NCI-H748 (cell line): Measurements from ENCODE around the gene NRG3.
A peak's percentile ranks its signal among the peaks of the same experiment; 100 is the strongest.

ENCODE experiments used
- DNase-seq: peaks from one replicate; lab custom pipeline; 2025; ENCODE audit not compliant: unreplicated experiment; lab: John Stamatoyannopoulos, UW

Gene NRG3

GRCh38 chr10:82759050-82759449, 884.1 kb downstream of the NRG3 start:
- peak; percentile 44 for DNase-seq

GRCh38 chr10:82762641-82763040, 887.6 kb downstream of the NRG3 start:
- DNase-seq = peak; percentile 15

DNA sequence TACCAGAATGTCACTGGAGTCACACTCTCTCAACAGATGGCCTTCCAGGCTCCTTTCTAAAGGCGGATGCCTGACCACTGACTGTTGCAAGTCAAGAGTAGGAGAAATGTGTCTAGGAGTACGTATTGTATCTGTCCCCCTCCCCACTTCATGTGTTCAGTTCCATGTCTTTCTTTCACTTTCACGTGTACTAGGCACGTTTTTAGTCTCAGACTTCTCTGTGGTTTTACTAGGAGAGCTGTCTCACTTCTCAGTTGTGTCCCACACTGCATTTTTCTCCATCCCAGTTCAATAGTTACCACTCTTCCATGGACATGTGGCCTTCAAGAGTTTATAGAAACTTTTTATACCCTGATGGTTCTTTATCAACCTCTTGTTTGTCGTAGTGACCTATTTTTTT, 893.0 kb downstream of the NRG3 start:
- DNase-seq = no peak

- no peak for DNase-seq
Observed at GRCh38 chr10:82778908-82779307, 903.9 kb downstream of the NRG3 start.

GRCh38 chr10:82796510-82796909, 921.5 kb downstream of the NRG3 start:
- no peak for DNase-seq

GRCh38 chr10:82801289-82801688, 926.3 kb downstream of the NRG3 start:
- DNase-seq = no peak

DNA sequence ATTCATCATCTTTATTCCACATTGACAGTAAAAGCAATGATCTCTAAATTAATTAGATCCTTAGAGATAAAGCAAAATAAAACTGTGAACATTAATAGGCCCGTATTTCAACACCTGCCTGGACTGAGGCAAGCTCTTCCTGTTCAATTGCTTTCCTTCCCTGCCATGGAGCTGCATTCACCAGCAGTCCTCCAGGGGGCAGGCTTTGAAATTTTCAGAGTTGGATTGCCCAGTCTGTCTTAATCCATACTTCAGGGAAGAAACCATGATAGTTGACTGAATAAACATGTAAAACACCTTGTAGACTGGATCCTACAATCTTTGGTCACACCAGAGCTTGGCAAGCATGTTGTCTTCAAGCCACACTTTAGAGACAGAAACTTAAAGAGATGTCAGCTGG, 936.6 kb downstream of the NRG3 start:
- DNase-seq = peak; percentile 14

DNA sequence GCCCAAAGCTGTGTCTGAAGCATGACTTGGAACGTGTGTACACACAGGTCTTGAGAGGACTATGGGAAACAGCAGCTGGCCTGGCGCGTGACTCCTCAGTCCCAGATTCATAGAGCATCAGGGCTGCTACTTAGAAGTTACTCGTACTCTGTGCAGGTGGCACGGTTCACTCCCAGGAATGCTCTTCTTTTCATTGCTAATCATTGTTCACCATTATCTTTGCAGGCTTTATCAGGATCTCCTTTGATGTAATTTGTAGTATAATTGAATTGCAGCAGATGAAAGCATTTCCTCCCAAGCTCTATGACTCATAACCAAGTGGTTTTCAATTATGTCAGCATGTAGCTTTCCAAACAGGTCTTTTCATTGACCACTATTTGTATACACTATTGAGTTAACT, 938.9 kb downstream of the NRG3 start:
- DNase-seq = peak; percentile 86

GRCh38 chr10:82814635-82815034, 939.6 kb downstream of the NRG3 start:
- no peak for DNase-seq

GRCh38 chr10:82815680-82816079, 940.7 kb downstream of the NRG3 start:
- DNase-seq = peak; percentile 73

DNA sequence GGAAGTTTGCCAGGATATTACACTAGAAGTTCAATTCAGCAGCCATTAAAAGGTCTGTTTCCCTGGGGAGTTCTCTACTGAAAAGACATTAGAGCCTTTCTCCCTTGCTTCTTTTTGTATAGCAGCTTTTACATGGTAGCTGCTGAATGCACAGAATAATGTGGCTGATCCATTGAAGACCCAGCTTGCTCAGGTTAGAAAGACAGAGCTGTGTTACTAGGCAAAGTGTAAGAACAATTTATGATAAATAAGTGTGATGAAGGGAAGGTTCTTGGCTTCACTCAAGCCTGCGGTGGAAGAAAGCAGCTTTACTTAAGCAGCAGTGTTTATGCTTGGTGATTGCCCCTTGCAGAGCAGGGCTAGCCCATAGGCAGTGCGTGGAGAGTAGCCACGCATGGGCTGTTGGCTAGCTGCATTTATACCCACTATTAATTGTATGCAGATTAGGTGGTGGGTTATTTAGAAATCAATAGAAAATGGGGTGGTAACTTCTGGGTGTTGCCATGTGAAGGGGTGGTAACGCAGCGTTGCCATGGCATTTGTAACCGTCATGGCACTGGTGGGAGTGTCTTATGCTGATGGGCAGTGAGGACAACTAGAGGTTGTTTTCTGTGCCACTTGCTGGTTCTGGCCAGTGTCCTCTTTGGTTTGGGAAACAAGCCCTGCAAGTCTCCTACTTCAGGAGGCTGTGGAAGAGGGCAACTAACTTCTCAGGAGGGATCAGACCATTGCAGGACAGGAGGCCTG, 942.9 kb downstream of the NRG3 start:
- DNase-seq = peak; percentile 25

DNA sequence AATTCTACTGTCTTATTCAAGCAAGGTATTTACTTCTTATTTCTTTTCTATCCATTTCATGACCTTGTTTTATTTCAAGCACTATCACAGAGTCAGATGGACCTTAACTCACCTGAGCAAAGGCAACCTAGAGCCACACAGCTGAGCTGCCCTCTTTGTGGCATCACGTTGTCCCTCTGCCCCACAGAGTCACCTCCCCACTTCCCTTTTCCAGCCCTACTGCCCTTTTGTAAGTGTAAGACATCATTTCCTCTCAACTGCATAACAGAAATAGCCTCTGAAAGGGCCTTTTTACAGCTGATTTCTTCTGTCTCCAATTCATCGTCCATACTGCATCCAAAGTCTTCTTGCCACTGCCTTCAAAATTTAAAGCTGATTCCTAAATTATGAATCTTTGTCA, 946.0 kb downstream of the NRG3 start:
- no peak for DNase-seq

DNA sequence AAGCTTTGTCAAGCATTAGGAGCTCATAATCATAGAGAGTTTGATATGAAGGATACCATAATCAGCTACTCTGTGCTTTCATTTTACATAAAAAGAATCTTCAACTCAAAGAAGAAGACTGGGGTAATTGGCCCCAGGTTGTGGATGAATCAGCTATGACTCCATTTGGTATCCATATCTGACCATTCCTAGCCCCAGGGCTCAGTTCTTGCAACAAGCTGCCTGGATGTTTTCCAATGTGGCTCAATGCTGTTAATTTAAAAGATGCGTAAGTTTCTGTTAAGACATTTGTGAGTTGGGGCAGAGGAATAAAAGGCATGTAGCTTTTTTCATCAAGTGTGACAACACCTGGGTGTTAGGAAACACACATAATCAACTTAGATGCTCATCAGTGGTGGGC, 951.1 kb downstream of the NRG3 start:
- no peak for DNase-seq

GRCh38 chr10:82827901-82828300, 952.9 kb downstream of the NRG3 start:
- DNase-seq = no peak

DNA sequence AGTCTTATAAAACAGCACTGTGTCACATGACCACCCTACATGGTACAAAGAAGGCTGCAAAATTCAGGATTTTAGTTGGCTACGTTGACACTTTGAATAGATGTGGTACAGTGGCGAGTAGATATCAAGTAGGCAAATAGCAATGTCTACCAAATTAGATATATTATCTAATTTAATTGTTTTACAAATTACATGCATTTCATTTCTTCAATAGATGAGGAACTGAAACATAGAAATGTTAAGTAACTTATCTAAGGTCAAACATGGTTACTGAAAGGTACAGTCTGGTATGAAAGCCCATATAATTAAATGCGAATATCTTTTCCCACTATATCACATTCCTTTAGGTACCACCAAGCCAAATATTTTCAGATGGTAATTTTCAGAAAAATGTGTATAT, 972.2 kb downstream of the NRG3 start:
- no peak for DNase-seq

GRCh38 chr10:82850191-82850590, 975.2 kb downstream of the NRG3 start:
- DNase-seq = no peak

DNA sequence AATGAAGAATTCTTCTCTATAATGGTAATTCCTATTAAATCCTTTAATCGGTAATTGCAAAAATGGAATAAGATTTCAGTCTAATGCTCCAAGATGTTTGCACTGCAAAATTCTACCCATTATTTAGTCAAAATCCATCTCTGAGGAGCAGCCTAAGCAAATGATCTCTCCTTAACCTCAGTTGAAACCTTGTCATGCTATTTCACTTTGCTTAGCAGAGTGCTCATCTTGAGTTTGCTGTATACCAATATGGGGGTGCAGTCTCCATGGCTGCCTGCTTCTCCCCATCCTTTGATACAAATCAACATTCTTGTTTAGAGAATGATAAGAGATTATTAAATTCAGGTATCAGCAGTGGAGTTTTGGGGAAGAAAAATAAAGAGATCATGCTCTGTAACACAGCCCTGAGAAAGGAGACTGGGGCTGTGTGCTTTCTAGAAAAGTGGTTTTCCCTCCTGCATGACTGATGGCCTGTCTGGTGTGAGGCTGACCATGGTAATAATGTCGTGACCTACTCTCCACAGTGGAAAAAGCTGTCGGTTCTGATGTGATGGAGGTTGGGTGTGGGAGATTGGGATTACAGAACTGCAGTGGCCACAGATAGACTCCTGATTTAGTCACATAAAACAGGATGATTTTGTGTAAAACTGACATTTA, 982.1 kb downstream of the NRG3 start:
- no peak for DNase-seq

DNA sequence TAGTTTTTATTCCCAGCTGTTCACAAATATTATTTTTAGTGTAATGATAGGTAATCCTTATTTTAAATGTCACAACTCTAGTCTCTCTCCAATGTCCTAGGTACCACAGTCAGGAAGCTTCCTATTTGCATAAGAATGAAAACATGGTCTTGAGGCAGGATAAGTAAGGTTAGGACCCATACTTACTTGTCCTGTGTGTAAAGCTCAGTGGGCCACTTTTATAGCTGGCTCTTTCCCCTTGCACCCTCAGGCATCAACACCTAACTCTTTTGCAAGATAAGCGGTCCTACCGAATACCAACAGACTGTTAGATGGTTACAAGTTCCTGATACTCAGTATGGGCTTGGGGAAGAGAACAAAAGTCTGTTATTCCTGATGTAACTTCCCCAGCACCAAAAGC, 986.9 kb downstream of the NRG3 start:
- no peak for DNase-seq

DNA sequence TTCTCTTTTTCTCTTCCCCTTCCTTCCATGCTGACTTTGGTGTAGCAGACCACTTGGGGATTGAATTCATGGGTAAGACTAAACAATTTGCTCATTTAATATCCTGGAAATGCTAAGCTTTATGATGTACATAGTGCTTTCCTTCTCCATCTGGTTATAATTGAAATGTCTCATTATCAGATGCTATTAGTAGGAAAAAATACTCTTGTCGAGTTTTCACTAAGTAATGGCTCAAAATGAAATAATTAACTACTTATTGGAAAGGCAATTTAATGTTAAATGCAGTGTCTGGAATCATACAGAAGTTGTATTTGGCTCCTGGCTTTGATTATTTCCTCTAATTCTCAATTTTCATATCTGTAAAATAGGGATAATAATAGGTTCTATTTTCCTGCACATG, 990.4 kb downstream of the NRG3 start:
- DNase-seq = no peak

DNA sequence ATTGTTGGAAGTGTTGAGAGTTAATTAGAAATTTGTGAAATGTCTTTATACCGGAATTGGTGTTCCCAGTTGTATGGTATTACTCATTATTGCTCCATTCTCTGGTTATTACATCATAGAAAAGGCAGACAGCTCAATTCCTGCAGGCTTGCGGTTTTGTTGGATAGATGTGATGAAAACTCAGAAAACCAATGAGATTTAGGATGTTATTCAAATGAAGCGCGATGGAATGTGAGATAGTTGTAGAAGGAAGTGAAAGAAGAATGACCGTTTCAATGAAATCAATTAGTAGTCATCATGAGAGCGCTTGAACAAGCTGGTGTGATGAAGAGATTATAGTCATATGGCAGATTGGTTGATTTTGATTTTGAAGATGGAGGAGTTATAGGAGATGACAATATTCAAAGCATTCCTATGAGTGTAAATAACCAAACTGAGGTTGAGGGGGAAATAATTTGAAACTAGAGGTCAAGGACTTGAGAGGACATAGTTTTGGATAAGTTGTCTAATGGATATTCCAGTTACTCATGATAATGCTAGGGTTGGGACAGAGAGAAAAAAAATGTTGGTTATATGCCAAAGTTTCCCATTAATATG, 991.5 kb downstream of the NRG3 start:
- no peak for DNase-seq

DNA sequence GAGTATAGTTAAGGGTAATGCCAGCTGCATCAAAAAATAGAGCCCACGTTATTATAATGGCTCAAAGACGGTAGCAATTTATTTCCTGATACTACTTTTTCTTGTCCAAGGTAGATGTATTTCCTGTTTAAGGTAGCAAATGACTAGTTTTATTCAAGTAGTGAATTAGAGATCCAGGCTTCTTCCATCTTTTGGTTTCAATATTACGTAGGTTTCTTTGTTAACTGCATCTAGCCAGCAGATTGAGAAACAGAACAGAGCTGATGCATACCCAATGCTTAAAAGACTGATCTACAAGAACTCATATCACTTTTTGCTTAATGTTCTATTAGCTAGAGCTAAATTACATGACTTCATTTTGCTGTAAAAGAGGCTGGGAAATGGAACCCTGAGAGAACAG, 992.1 kb downstream of the NRG3 start:
- DNase-seq = no peak

GRCh38 chr10:82874671-82875070, 999.7 kb downstream of the NRG3 start:
- no peak for DNase-seq
